Measurements from ENCODE around the gene DLL1.

- TF ChIP-seq EZH2phosphoT487 (IDR thresholded peaks at IDR 0.05; ENCODE audit: borderline replicate concordance, low read length) (no peak), CTCF (conservative IDR thresholded peaks at IDR 0.05; ENCODE audit: low read depth, low read length) (no peak), EZH2 (IDR thresholded peaks at IDR 0.05; ENCODE audit: low read length, unreplicated experiment) (no peak)
Measured at GRCh38 chr6:170312876-170313275, 22.0 kb upstream of the DLL1 start.
